Peyer's patch (tissue), 4 donors: Measurements from ENCODE around the gene IL12RB1. TPM values are rescaled to one million over a fixed set of nuclear protein-coding genes. Genes with fewer than 3 reads are reported as not detected.

ENCODE experiments used
- DNase-seq, 3 donors: peaks; one replicate each; pipeline ENCODE4 v3.0.0-alpha.2; 2017 to 2019
- H3K27ac ChIP-seq, 4 donors: fragments of 200-600 bp; sonication (generic); one replicate each; pipeline ENCODE4 v1.5.1; 2016 to 2019
- H3K27me3 ChIP-seq, 2 donors: fragments of 200-600 bp; sonication (generic); one replicate each; pipeline ENCODE4 v1.5.1; 2019
- H3K36me3 ChIP-seq, 3 donors: fragments of 200-600 bp; sonication (generic); one replicate each; pipeline ENCODE4 v1.5.1; 2016 to 2019
- H3K4me1 ChIP-seq, 4 donors: fragments of 200-600 bp; sonication (generic); one replicate each; pipeline ENCODE4 v1.5.1; 2016 to 2019
- H3K4me3 ChIP-seq, 4 donors: fragments of 200-600 bp; sonication (generic); 1 replicate in 3 of 4; 2 replicates in 1 of 4; pipeline ENCODE4 v1.5.1; 2016 to 2019; ENCODE audit warnings: mild to moderate bottlenecking in 1 of 4
- H3K9me3 ChIP-seq, 4 donors: fragments of 200-600 bp; sonication (generic); one replicate each; pipeline ENCODE4 v1.5.1; 2016 to 2019; ENCODE audit warnings: mild to moderate bottlenecking in 1 of 4
- CTCF ChIP-seq, 6 experiments: fragments of 450-650 bp in 4 of 6; fragments of 200-600 bp in 2 of 6; sonication (generic) in 1 of 6; IDR thresholded peaks; one replicate each; pipeline ENCODE4 v1.5.1; 2017 to 2019; ENCODE audit warnings: antibody characterized with exemption in 6 of 6, mild to moderate bottlenecking in 3 of 6, moderate library complexity in 1 of 6
- POLR2A ChIP-seq, 2 donors: fragments of 450-650 bp; IDR thresholded peaks; one replicate each; pipeline ENCODE4 v1.5.1; 2017; ENCODE audit warnings: antibody characterized with exemption in 2 of 2, mild to moderate bottlenecking in 2 of 2, moderate library complexity in 2 of 2
- total RNA-seq, 4 donors: library from RNA; depleted of rRNA; stranded (reverse); fragments of >200 nt; gene quantifications; one replicate each; pipeline ENCODE4 v1.1.0, GENCODE V29; 2016

Gene IL12RB1
- total RNA-seq, 4 donors from 2014 or later, result 1.2 to 19.0 (median 2.8) TPM

- TF ChIP-seq POLR2A (IDR thresholded peaks at IDR 0.05) (no peak), CTCF (IDR thresholded peaks at IDR 0.05) (no peak)
- H3K27me3 ChIP-seq, result no peaks in the 10 kb centered on the region
- no peaks in the 10 kb centered on the region for H3K9me3 ChIP-seq
- no peak for DNase-seq
- peaks cover 4 to 16% (median 14%) of the 10 kb centered on the region in 4 donors for H3K4me1 ChIP-seq
- no peak overlapping the region for H3K4me3 ChIP-seq
- no peak overlapping the region for H3K27ac ChIP-seq
- H3K36me3 ChIP-seq, result peaks cover 0 to 57% (median 0%) of the 10 kb centered on the region in 3 donors
Observed at GRCh38 chr19:18122424-18122823, 35.7 kb upstream of the IL12RB1 start.

GRCh38 chr19:18121166-18121565, 34.4 kb upstream of the IL12RB1 start:
- Histone ChIP-seq H3K27ac (no peak overlapping the region), H3K4me3 (no peak overlapping the region), H3K36me3 (peaks cover 0 to 47% (median 0%) of the 10 kb centered on the region in 3 donors), H3K9me3 (no peaks in the 10 kb centered on the region), H3K4me1 (peaks cover 4 to 22% (median 17%) of the 10 kb centered on the region in 4 donors), H3K27me3 (no peaks in the 10 kb centered on the region)
- no peak for DNase-seq
- TF ChIP-seq POLR2A (IDR thresholded peaks at IDR 0.05) (no peak), CTCF (IDR thresholded peaks at IDR 0.05) (no peak)

GRCh38 chr19:18120127-18120526, 33.4 kb upstream of the IL12RB1 start:
- H3K27ac ChIP-seq, result peak overlapping the region; percentile 18 to 90 (median 60)
- peaks cover 4 to 22% (median 17%) of the 10 kb centered on the region in 4 donors for H3K4me1 ChIP-seq
- no peaks in the 10 kb centered on the region for H3K27me3 ChIP-seq
- no peaks in the 10 kb centered on the region for H3K9me3 ChIP-seq
- peaks cover 0 to 37% (median 0%) of the 10 kb centered on the region in 3 donors for H3K36me3 ChIP-seq
- no peak for DNase-seq
- peak overlapping the region in 1 of 4 donors; percentile 74 for H3K4me3 ChIP-seq
- TF ChIP-seq POLR2A (IDR thresholded peaks at IDR 0.05) (no peak), CTCF (IDR thresholded peaks at IDR 0.05) (no peak)

- H3K4me1 ChIP-seq, result peaks cover 4 to 22% (median 17%) of the 10 kb centered on the region in 4 donors
- H3K27me3 ChIP-seq, result no peaks in the 10 kb centered on the region
- H3K4me3 ChIP-seq, result peak overlapping the region; percentile 3 to 92 (median 74)
- TF ChIP-seq CTCF (IDR thresholded peaks at IDR 0.05), result no peak
- no peak for TF ChIP-seq POLR2A (IDR thresholded peaks at IDR 0.05)
- no peaks in the 10 kb centered on the region for H3K9me3 ChIP-seq
- DNase-seq, result peak in 2 of 3 donors; percentile 57 to 72
- peak overlapping the region; percentile 52 to 90 (median 66) for H3K27ac ChIP-seq
- peaks cover 0 to 33% (median 0%) of the 10 kb centered on the region in 3 donors for H3K36me3 ChIP-seq
Observed at GRCh38 chr19:18119717-18120105, 33.0 kb upstream of the IL12RB1 start.

- Histone ChIP-seq H3K9me3 (no peaks in the 10 kb centered on the region), H3K27me3 (no peaks in the 10 kb centered on the region), H3K36me3 (peaks cover 0 to 27% (median 0%) of the 10 kb centered on the region in 3 donors), H3K4me3 (peak overlapping the region; percentile 3 to 92 (median 74)), H3K4me1 (peaks cover 4 to 22% (median 17%) of the 10 kb centered on the region in 4 donors), H3K27ac (peak overlapping the region; percentile 52 to 90 (median 66))
- peak in 2 of 3 donors; percentile 76 to 77 for DNase-seq
- TF ChIP-seq POLR2A (IDR thresholded peaks at IDR 0.05), result no peak
- TF ChIP-seq CTCF (IDR thresholded peaks at IDR 0.05), result no peak
Observed at GRCh38 chr19:18119013-18119716, 32.4 kb upstream of the IL12RB1 start.
